Measurements from ENCODE around the gene LRP1-AS. TPM values are rescaled to one million over a fixed set of nuclear protein-coding genes. Genes with fewer than 3 reads are reported as not detected.

LRP1-AS gene
- polyA plus RNA-seq, 1 donor (not counting 4 experiments of a cell fraction or from before 2014, with no cell fraction given), result not detected

DNA sequence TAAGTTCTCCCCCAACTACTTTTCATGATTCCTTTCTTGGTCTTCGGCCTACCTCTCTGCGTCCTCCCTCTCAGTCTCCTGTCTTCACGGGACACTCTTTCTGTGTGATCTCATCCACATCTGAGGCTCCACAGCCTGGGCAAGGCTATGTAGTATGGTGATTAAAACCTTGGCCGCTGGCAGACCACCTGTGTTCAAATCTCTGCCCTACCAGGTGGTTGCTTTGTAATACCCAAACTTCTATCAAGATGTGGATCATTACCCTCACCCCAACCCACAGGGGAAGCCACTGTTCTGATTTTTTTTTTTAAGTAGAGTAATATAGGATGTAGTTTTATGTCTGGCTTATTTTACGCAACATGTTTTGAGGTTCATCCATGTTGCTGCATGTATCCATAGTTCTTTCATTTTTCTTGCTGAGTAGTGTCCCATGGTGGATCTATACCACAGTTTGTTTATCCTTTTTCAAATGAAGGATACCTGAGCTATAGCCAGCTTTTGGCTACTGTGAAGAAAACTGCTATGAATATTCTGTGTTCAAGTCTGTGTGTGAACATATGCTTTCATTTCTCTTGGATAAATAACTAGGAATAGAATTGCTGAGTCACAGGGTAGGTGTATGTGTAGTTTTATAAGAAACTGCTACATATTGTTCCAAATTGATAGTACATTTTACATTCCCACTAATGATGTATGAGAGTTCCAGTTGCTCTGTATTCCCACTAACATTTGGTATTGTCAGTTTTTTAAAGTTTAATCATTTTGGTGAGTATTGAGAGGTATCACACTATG lies 27.9 kb downstream of the LRP1-AS start:
- Histone ChIP-seq H3K9me3 (ENCODE audit: control insufficient read depth, low read depth, low read length) (no peaks in the 10 kb centered on the region), H3K79me2 (ENCODE audit: control insufficient read depth, insufficient read depth, low read length) (no peaks in the 10 kb centered on the region), H3K9me1 (ENCODE audit: control insufficient read depth, extremely low read depth, insufficient read depth, low read length) (no peaks in the 10 kb centered on the region), H2AFZ (ENCODE audit: control insufficient read depth, low read length) (peak overlapping the region; percentile 18), H3K4me1 (ENCODE audit: control insufficient read depth, extremely low read depth, insufficient read depth, low read length) (peaks cover 21% of the 10 kb centered on the region), H3K36me3 (ENCODE audit: control insufficient read depth in 2 of 2, extremely low read depth in 1 of 2, insufficient read depth in 2 of 2, low read length in 2 of 2) (no peaks in the 10 kb centered on the region), H3K9ac (ENCODE audit: control insufficient read depth, extremely low read depth, insufficient read depth, low read length) (no peak overlapping the region), H3K27ac (ENCODE audit: control insufficient read depth, insufficient read depth, low read length) (peak overlapping the region; percentile 53), H4K20me1 (ENCODE audit: control insufficient read depth, extremely low read depth, insufficient read depth, low read length) (no peaks in the 10 kb centered on the region), H3K27me3 (ENCODE audit: control insufficient read depth, extremely low read depth, insufficient read depth, low read length) (no peaks in the 10 kb centered on the region), H3K4me3 (ENCODE audit: control insufficient read depth in 2 of 3, extremely low read depth in 1 of 3, insufficient read depth in 2 of 3, low read depth in 1 of 3, low read length in 3 of 3) (no peak overlapping the region), H3K4me2 (ENCODE audit: control insufficient read depth, extremely low read depth, insufficient read depth, low read depth, low read length) (peak overlapping the region; percentile 31)
- no peak for FAIRE-seq
- DNase-seq (ENCODE audit: low read depth, low spot score), result no peak
- TF ChIP-seq EZH2 (IDR thresholded peaks at IDR 0.05; ENCODE audit: low read length), result no peak
- TF ChIP-seq, protein P1, sequence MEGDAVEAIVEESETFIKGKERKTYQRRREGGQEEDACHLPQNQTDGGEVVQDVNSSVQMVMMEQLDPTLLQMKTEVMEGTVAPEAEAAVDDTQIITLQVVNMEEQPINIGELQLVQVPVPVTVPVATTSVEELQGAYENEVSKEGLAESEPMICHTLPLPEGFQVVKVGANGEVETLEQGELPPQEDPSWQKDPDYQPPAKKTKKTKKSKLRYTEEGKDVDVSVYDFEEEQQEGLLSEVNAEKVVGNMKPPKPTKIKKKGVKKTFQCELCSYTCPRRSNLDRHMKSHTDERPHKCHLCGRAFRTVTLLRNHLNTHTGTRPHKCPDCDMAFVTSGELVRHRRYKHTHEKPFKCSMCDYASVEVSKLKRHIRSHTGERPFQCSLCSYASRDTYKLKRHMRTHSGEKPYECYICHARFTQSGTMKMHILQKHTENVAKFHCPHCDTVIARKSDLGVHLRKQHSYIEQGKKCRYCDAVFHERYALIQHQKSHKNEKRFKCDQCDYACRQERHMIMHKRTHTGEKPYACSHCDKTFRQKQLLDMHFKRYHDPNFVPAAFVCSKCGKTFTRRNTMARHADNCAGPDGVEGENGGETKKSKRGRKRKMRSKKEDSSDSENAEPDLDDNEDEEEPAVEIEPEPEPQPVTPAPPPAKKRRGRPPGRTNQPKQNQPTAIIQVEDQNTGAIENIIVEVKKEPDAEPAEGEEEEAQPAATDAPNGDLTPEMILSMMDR (optimal IDR thresholded peaks at IDR 0.05 in 1 of 3, IDR thresholded peaks at IDR 0.05 in 1 of 3, conservative IDR thresholded peaks at IDR 0.05 in 1 of 3; ENCODE audit: extremely low read depth in 1 of 3, insufficient read depth in 2 of 3, low read length in 3 of 3), result no peak
- dilution Hi-C loops (cut with MboI; ENCODE audit: extremely low pct_ligation_motif_present, low sequenced_read_pairs), result no loop called here

DNA sequence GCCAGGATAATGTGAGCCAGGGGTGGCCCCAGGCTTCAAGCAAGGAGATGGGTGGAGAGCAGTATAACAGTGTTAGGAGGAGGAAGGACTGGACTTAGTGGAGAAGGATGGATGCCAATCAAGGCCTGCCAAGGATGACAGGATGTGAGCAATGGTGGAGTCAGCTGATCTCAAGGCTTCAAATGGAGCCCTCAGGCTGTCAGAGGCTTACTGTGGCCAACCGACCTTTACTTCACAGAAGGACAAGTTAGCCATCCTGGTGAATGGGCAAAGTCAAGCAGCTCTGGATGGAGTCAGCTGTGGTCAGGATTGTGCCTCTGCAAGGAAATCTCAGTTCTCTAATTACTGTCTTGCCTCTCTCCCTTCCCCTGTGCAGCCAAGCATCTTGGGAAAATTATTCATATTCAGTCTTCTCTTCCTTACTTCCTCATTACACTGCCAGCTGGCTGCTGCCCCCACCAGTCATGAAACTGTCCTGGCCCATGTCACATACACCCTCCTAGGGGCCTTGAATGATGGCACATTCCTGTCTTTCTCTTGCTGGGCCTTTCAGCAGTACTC lies 28.6 kb downstream of the LRP1-AS start:
- H3K27ac ChIP-seq (ENCODE audit: control insufficient read depth, insufficient read depth, low read length), result peak overlapping the region; percentile 53
- no peaks in the 10 kb centered on the region for H3K9me1 ChIP-seq (ENCODE audit: control insufficient read depth, extremely low read depth, insufficient read depth, low read length)
- no peaks in the 10 kb centered on the region for H3K9me3 ChIP-seq (ENCODE audit: control insufficient read depth, low read depth, low read length)
- FAIRE-seq (peak; percentile 86), DNase-seq (ENCODE audit: low read depth, low spot score) (peak; percentile 66)
- no peaks in the 10 kb centered on the region for H3K79me2 ChIP-seq (ENCODE audit: control insufficient read depth, insufficient read depth, low read length)
- no peak overlapping the region for H3K4me3 ChIP-seq (ENCODE audit: control insufficient read depth in 2 of 3, extremely low read depth in 1 of 3, insufficient read depth in 2 of 3, low read depth in 1 of 3, low read length in 3 of 3)
- H2AFZ ChIP-seq (ENCODE audit: control insufficient read depth, low read length), result peak overlapping the region; percentile 18
- H4K20me1 ChIP-seq (ENCODE audit: control insufficient read depth, extremely low read depth, insufficient read depth, low read length), result no peaks in the 10 kb centered on the region
- TF ChIP-seq, protein P1 (optimal IDR thresholded peaks at IDR 0.05 in 1 of 3, IDR thresholded peaks at IDR 0.05 in 1 of 3, conservative IDR thresholded peaks at IDR 0.05 in 1 of 3; ENCODE audit: extremely low read depth in 1 of 3, insufficient read depth in 2 of 3, low read length in 3 of 3), result peak in 1 of 3 experiments; percentile 7
- no peak for TF ChIP-seq EZH2 (IDR thresholded peaks at IDR 0.05; ENCODE audit: low read length)
- H3K9ac ChIP-seq (ENCODE audit: control insufficient read depth, extremely low read depth, insufficient read depth, low read length), result no peak overlapping the region
- no peaks in the 10 kb centered on the region for H3K27me3 ChIP-seq (ENCODE audit: control insufficient read depth, extremely low read depth, insufficient read depth, low read length)
- peaks cover 21% of the 10 kb centered on the region for H3K4me1 ChIP-seq (ENCODE audit: control insufficient read depth, extremely low read depth, insufficient read depth, low read length)
- dilution Hi-C loops (cut with MboI; ENCODE audit: extremely low pct_ligation_motif_present, low sequenced_read_pairs), result no loop called here
- no peaks in the 10 kb centered on the region for H3K36me3 ChIP-seq (ENCODE audit: control insufficient read depth in 2 of 2, extremely low read depth in 1 of 2, insufficient read depth in 2 of 2, low read length in 2 of 2)
- peak overlapping the region; percentile 31 for H3K4me2 ChIP-seq (ENCODE audit: control insufficient read depth, extremely low read depth, insufficient read depth, low read depth, low read length)

Data from keratinocyte (primary cell).